Kidney (tissue), 14 donors: ENCODE data around the gene UVSSA. TPM values are rescaled to one million over a fixed set of nuclear protein-coding genes. Genes with fewer than 3 reads are reported as not detected.
A peak's percentile ranks its signal among the peaks of the same experiment; 100 is the strongest.

Experiments
- DNase-seq, 5 donors: peaks; one replicate each; pipeline ENCODE4 v3.0.0-alpha.2; 2013 to 2020
- FAIRE-seq: peaks from 2 replicates; lab custom pipeline; 2012; peaks lifted over from hg19 to GRCh38; lab: Jason Lieb, UNC
- H3K27ac ChIP-seq, 2 donors: one replicate each; pipeline ENCODE4 v1.7.0; 2013; ENCODE audit warnings: low read depth in 2 of 2, low read length in 2 of 2, inconsistent platforms in 1 of 2
- H3K27me3 ChIP-seq: one replicate; pipeline ENCODE4 v1.7.1; 2013; ENCODE audit warnings: low read length, inconsistent platforms; ENCODE audit not compliant: control insufficient read depth, insufficient read depth
- H3K36me3 ChIP-seq, 3 donors: one replicate each; pipeline versions ENCODE4 v1.7.0 to v1.7.1; 2013; ENCODE audit warnings: low read length in 3 of 3, control low read depth in 1 of 3, inconsistent platforms in 1 of 3; ENCODE audit not compliant: insufficient read depth in 3 of 3, control insufficient read depth in 2 of 3
- H3K4me1 ChIP-seq, 3 donors: one replicate each; pipeline versions ENCODE4 v1.7.0 to v1.7.1; 2013; ENCODE audit warnings: low read length in 3 of 3, inconsistent platforms in 1 of 3, low read depth in 1 of 3; ENCODE audit not compliant: control insufficient read depth in 2 of 3, insufficient read depth in 2 of 3
- H3K4me3 ChIP-seq, 3 donors: one replicate each; pipeline versions ENCODE4 v1.7.0 to v1.8.1; 2013; ENCODE audit warnings: low read length in 3 of 3, control low read depth in 1 of 3, inconsistent platforms in 1 of 3
- H3K9ac ChIP-seq, 3 donors: one replicate each; pipeline versions ENCODE4 v1.7.0 to v1.7.1; 2013; ENCODE audit warnings: low read length in 3 of 3, control low read depth in 1 of 3, inconsistent platforms in 1 of 3
- H3K9me3 ChIP-seq, 3 donors: one replicate each; pipeline versions ENCODE4 v1.7.0 to v1.7.1; 2013; ENCODE audit warnings: low read length in 3 of 3, control low read depth in 1 of 3, inconsistent platforms in 1 of 3; ENCODE audit not compliant: control insufficient read depth in 2 of 3, insufficient read depth in 1 of 3
- intact Hi-C: fragments of 100-400 bp; cut with DNase I; formaldehyde crosslinking; loops from one replicate; pipeline ENCODE4 v1.11.1; 2022
- polyA plus RNA-seq: library from polyadenylated mRNA; stranded (reverse); fragments of 350-450 nt; fragmentation: Illumina TruSeq; extraction: RNeasy Lipid Tissue Mini Kit (QIAGEN cat#74804); gene quantifications from one replicate; pipeline ENCODE4 v1.2.3, GENCODE V29; 2014; ENCODE audit warnings: low read depth, low replicate concordance; ENCODE audit not compliant: insufficient read depth
- total RNA-seq: library from RNA; stranded (reverse); fragmentation: NEBNext Ultra II Directional; extraction: Animal tissue kit (Norgen Biotek cat#: 25700); gene quantifications from one replicate; pipeline ENCODE4 v1.2.1, GENCODE V29; 2021
- TF ChIP-seq, protein P1 (sequence below): IDR thresholded peaks from 3 replicates; pipeline ENCODE4 v1.5.1; 2012; ENCODE audit warnings: mild to moderate bottlenecking, moderate library complexity, borderline replicate concordance; ENCODE audit not compliant: insufficient read depth; ENCODE audit errors: extremely low read depth
- donor health status: control.
- donor health status: control.
- donor health status: control.
- donor health status: control.
- donor health status: control.
- donor health status: DM: yes; HTN: yes; CAD: no.
- donor health status: Normal renal cell carcinoma (clear cell type).

Gene UVSSA
- total and polyA plus RNA-seq, 2 donors from 2014 or later = 5.2 to 32.5 TPM

DNA sequence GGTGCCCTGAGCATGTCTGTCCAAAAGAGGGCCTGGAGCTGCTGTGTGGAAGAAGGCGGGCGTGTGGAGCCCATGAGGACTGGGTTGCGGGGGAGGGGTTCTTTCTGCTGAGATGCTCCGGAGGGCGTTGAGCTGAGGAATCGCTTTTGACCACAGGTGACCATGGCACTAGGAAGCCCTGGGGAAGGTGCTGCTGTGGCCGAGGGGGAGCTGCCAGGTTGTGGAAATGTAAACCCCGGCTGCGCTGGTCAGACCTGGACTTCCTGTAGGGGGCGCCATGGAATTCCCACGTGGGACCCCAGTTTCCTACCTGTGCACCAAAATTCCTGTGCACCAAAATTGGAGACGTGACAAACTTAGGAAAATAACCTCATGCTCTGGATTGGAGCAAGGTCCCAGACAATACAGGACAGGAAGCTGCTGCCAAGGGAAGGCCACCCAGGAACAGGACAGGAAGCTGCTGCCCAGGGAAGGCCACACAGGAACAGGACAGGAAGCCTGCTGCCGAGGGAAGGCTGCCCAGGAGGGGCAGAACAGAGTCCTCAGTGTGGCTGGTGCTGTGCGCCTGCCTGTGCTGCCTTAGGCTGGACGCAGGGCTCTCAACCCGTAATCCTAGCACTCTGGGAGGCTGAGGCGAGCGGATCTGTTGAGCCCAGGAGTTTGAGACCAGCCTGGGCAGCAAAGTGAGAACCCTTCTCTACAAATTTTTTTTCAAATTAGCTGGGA lies 28.4 kb upstream of the UVSSA start:
- H3K4me3 ChIP-seq = no peak overlapping the region
- no peak overlapping the region for H3K27ac ChIP-seq
- FAIRE-seq (no peak), DNase-seq (peak in 1 of 5 donors; percentile 61)
- H3K4me1 ChIP-seq = peaks cover 0 to 2% (median 0%) of the 10 kb centered on the region in 3 donors
- TF ChIP-seq, protein P1, sequence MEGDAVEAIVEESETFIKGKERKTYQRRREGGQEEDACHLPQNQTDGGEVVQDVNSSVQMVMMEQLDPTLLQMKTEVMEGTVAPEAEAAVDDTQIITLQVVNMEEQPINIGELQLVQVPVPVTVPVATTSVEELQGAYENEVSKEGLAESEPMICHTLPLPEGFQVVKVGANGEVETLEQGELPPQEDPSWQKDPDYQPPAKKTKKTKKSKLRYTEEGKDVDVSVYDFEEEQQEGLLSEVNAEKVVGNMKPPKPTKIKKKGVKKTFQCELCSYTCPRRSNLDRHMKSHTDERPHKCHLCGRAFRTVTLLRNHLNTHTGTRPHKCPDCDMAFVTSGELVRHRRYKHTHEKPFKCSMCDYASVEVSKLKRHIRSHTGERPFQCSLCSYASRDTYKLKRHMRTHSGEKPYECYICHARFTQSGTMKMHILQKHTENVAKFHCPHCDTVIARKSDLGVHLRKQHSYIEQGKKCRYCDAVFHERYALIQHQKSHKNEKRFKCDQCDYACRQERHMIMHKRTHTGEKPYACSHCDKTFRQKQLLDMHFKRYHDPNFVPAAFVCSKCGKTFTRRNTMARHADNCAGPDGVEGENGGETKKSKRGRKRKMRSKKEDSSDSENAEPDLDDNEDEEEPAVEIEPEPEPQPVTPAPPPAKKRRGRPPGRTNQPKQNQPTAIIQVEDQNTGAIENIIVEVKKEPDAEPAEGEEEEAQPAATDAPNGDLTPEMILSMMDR = no peak
- H3K36me3 ChIP-seq = peaks cover 2 to 33% (median 14%) of the 10 kb centered on the region in 3 donors
- H3K9ac ChIP-seq = no peak overlapping the region
- H3K27me3 ChIP-seq = no peaks in the 10 kb centered on the region
- peaks cover 0 to 2% (median 0%) of the 10 kb centered on the region in 3 donors for H3K9me3 ChIP-seq
- intact Hi-C loops = no loop called here

GRCh38 chr4:1321486-1321885 lies 25.5 kb upstream of the UVSSA start:
- Histone ChIP-seq H3K27ac (no peak overlapping the region), H3K4me3 (no peak overlapping the region), H3K9me3 (peaks cover 0 to 3% (median 0%) of the 10 kb centered on the region in 3 donors), H3K27me3 (no peaks in the 10 kb centered on the region), H3K4me1 (peaks cover 0 to 2% (median 0%) of the 10 kb centered on the region in 3 donors), H3K9ac (no peak overlapping the region), H3K36me3 (peaks cover 8 to 32% (median 21%) of the 10 kb centered on the region in 3 donors)
- FAIRE-seq (no peak), DNase-seq (peak in 1 of 5 donors; percentile 58)
- intact Hi-C loops = no loop called here
- TF ChIP-seq, protein P1 = no peak

GRCh38 chr4:1321946-1322650 lies 24.9 kb upstream of the UVSSA start:
- H3K36me3 ChIP-seq = peaks cover 8 to 30% (median 21%) of the 10 kb centered on the region in 3 donors
- DNase-seq = peak in 1 of 5 donors; percentile 61
- no peak for FAIRE-seq
- no peaks in the 10 kb centered on the region for H3K27me3 ChIP-seq
- H3K9ac ChIP-seq = no peak overlapping the region
- no peak overlapping the region for H3K27ac ChIP-seq
- peaks cover 0 to 2% (median 0%) of the 10 kb centered on the region in 3 donors for H3K4me1 ChIP-seq
- intact Hi-C loops = no loop called here
- H3K4me3 ChIP-seq = no peak overlapping the region
- TF ChIP-seq, protein P1 = no peak
- H3K9me3 ChIP-seq = peaks cover 0 to 3% (median 0%) of the 10 kb centered on the region in 3 donors
